IMR-90 (cell line): ENCODE measurements around the gene SSH2. TPM values are rescaled to one million over a fixed set of nuclear protein-coding genes. Genes with fewer than 3 reads are reported as not detected.

Experiments
- ATAC-seq: fragments of 200-7000 bp; cut with Tn5 transposase; 2 replicates; pipeline ENCODE4 v1.9.1; 2020; ENCODE audit warnings: low read depth, mild to moderate bottlenecking, moderate library complexity
- BruUV-seq: library from RNA; stranded (reverse); fragments of 400-500 nt; replicated peaks from 2 replicates; lab custom pipeline; 2021; lab: Mats Ljungman, UMichigan
- CTCF ChIA-PET: fragments of 300-600 bp; formaldehyde crosslinking; extraction: SDS; loops from one replicate; lab custom pipeline; 2021; ENCODE audit warnings: antibody characterized with exemption; lab: Yijun Ruan, JAX
- POLR2A ChIA-PET: fragments of 300-600 bp; sonication (Branson Sonifier 250); formaldehyde crosslinking; loops from one replicate; lab custom pipeline; 2022; ENCODE audit warnings: antibody characterized with exemption; ENCODE audit not compliant: unreplicated experiment; lab: Charles Lee
- DNase-seq: peaks from one replicate; pipeline ENCODE4 v3.0.0; 2013
- H2AFZ ChIP-seq: replicated peaks from 2 replicates; pipeline ENCODE3; 2013; ENCODE audit warnings: low read length, mild to moderate bottlenecking; ENCODE audit not compliant: poor library complexity
- H2AK5ac ChIP-seq: 2 replicates; pipeline ENCODE4 v1.6.1; 2013; ENCODE audit warnings: low read depth, low read length, inconsistent platforms
- H2AK9ac ChIP-seq: replicated peaks from 2 replicates; pipeline ENCODE3; 2013; ENCODE audit warnings: mild to moderate bottlenecking, low read depth, low read length, moderate library complexity; ENCODE audit not compliant: poor library complexity
- H2BK120ac ChIP-seq: 2 replicates; pipeline ENCODE4 v1.6.1; 2013; ENCODE audit warnings: low read depth, low read length, inconsistent platforms
- H2BK15ac ChIP-seq: 3 replicates; pipeline ENCODE4 v1.6.1; 2013; ENCODE audit warnings: low read depth, low read length, inconsistent platforms
- H2BK20ac ChIP-seq: 2 replicates; pipeline ENCODE4 v1.6.1; 2013; ENCODE audit warnings: low read depth, mild to moderate bottlenecking, inconsistent platforms, low read length, moderate library complexity
- H2BK5ac ChIP-seq: 2 replicates; pipeline ENCODE4 v1.6.1; 2013; ENCODE audit warnings: mild to moderate bottlenecking, low read depth, low read length, inconsistent platforms; ENCODE audit not compliant: poor library complexity, severe bottlenecking
- H3K14ac ChIP-seq: replicated peaks from 2 replicates; pipeline ENCODE4 v1.6.1; 2013; ENCODE audit warnings: low read depth, low read length, inconsistent platforms
- H3K18ac ChIP-seq: 2 replicates; pipeline ENCODE4 v1.6.1; 2013; ENCODE audit warnings: low read depth, low read length, control low read depth
- H3K23ac ChIP-seq: 2 replicates; pipeline ENCODE4 v1.6.1; 2013; ENCODE audit warnings: low read depth, low read length, inconsistent platforms
- H3K27ac ChIP-seq: 2 replicates; pipeline ENCODE4 v1.5.1; 2013; ENCODE audit warnings: mild to moderate bottlenecking, control low read depth, low read length; ENCODE audit not compliant: insufficient read depth
- H3K27me3 ChIP-seq: 2 replicates; pipeline ENCODE4 v1.6.1; 2013; ENCODE audit warnings: low read length; ENCODE audit not compliant: control insufficient read depth, insufficient read depth
- H3K36me3 ChIP-seq: 2 replicates; pipeline ENCODE4 v1.6.1; 2013; ENCODE audit warnings: low read length, mixed read lengths; ENCODE audit not compliant: control insufficient read depth, insufficient read depth
- H3K4ac ChIP-seq: 2 replicates; pipeline ENCODE4 v1.6.1; 2013; ENCODE audit warnings: low read depth, low read length, inconsistent platforms
- H3K4me1 ChIP-seq: 2 replicates; pipeline ENCODE4 v1.6.1; 2013; ENCODE audit warnings: low read length, mixed read lengths; ENCODE audit not compliant: control insufficient read depth, insufficient read depth
- H3K4me2 ChIP-seq: 2 replicates; pipeline ENCODE4 v1.6.1; 2013; ENCODE audit warnings: low read depth, mild to moderate bottlenecking, control low read depth, low read length, moderate library complexity
- H3K4me3 ChIP-seq: 2 replicates; pipeline ENCODE4 v1.5.1; 2013; ENCODE audit warnings: low read depth, mild to moderate bottlenecking, control low read depth, low read length, moderate library complexity; ENCODE audit not compliant: insufficient read depth
- H3K56ac ChIP-seq: 2 replicates; pipeline ENCODE4 v1.6.1; 2013; ENCODE audit warnings: low read length, inconsistent platforms; ENCODE audit not compliant: insufficient read depth; ENCODE audit errors: extremely low read depth
- H3K79me1 ChIP-seq, 2 experiments: 2 replicates each; pipeline ENCODE4 v1.6.1; 2013; ENCODE audit warnings: low read length in 2 of 2, inconsistent platforms in 1 of 2, low read depth in 1 of 2
- H3K9ac ChIP-seq: 2 replicates; pipeline ENCODE4 v1.6.1; 2013; ENCODE audit warnings: low read depth, low read length, control low read depth
- H3K9me1 ChIP-seq: 2 replicates; pipeline ENCODE4 v1.6.1; 2013; ENCODE audit warnings: low read length, inconsistent platforms; ENCODE audit not compliant: insufficient read depth
- H3K9me3 ChIP-seq: 2 replicates; pipeline ENCODE4 v1.6.1; 2013; ENCODE audit warnings: low read length; ENCODE audit not compliant: control insufficient read depth, insufficient read depth
- H4K20me1 ChIP-seq: 2 replicates; pipeline ENCODE4 v1.6.1; 2013; ENCODE audit warnings: low read length, inconsistent platforms; ENCODE audit not compliant: insufficient read depth
- H4K5ac ChIP-seq: 2 replicates; pipeline ENCODE4 v1.6.1; 2013; ENCODE audit warnings: mild to moderate bottlenecking, low read depth, low read length, control low read depth
- H4K8ac ChIP-seq, 2 experiments: 2 replicates each; pipeline ENCODE4 v1.6.1; 2013; ENCODE audit warnings: low read depth in 2 of 2, low read length in 2 of 2, control low read depth in 1 of 2, inconsistent platforms in 1 of 2
- H4K91ac ChIP-seq: 2 replicates; pipeline ENCODE4 v1.6.1; 2013; ENCODE audit warnings: low read depth, low read length, inconsistent platforms; ENCODE audit not compliant: insufficient read depth
- BHLHE40 ChIP-seq: fragments of 150-350 bp; IDR thresholded peaks from 2 replicates; pipeline ENCODE4 v1.6.1; 2016; ENCODE audit warnings: mild to moderate bottlenecking, low read depth, low read length
- CEBPB ChIP-seq: IDR thresholded peaks from 2 replicates; pipeline ENCODE4 v1.6.1; 2012; ENCODE audit warnings: low read depth, low read length, improper control_type of control experiment
- CHD1 ChIP-seq: IDR thresholded peaks from 2 replicates; pipeline ENCODE4 v1.6.1; 2012; ENCODE audit warnings: low read depth, low read length, improper control_type of control experiment
- CTCF ChIP-seq: conservative IDR thresholded peaks from 2 replicates; pipeline ENCODE4 v1.5.1; 2012; ENCODE audit warnings: mild to moderate bottlenecking, low read depth, low read length, improper control_type of control experiment
- ELK1 ChIP-seq: fragments of 150-350 bp; IDR thresholded peaks from 2 replicates; pipeline ENCODE4 v1.6.1; 2016; ENCODE audit warnings: low read depth, mild to moderate bottlenecking, low read length, moderate library complexity, borderline replicate concordance
- FOS ChIP-seq: fragments of 150-350 bp; IDR thresholded peaks from 2 replicates; pipeline ENCODE4 v1.6.1; 2016; ENCODE audit warnings: low read depth, low read length
- MAFK ChIP-seq: IDR thresholded peaks from 2 replicates; pipeline ENCODE4 v1.6.1; 2012; ENCODE audit warnings: low read depth, low read length, improper control_type of control experiment
- MAZ ChIP-seq: IDR thresholded peaks from 2 replicates; pipeline ENCODE4 v1.6.1; 2012; ENCODE audit warnings: low read depth, mild to moderate bottlenecking, low read length, improper control_type of control experiment, moderate library complexity, borderline replicate concordance
- MXI1 ChIP-seq: IDR thresholded peaks from 2 replicates; pipeline ENCODE4 v1.6.1; 2012; ENCODE audit warnings: low read depth, mild to moderate bottlenecking, low read length, moderate library complexity, borderline replicate concordance
- NFE2L2 ChIP-seq: fragments of 150-350 bp; IDR thresholded peaks from 2 replicates; pipeline ENCODE4 v1.6.1; 2016; ENCODE audit warnings: low read depth, mild to moderate bottlenecking, low read length
- POLR2A ChIP-seq: IDR thresholded peaks from 2 replicates; pipeline ENCODE4 v1.6.1; 2012; ENCODE audit warnings: mild to moderate bottlenecking, low read depth, low read length
- RAD21 ChIP-seq: IDR thresholded peaks from 2 replicates; pipeline ENCODE4 v1.6.1; 2012; ENCODE audit warnings: low read length, improper control_type of control experiment
- RCOR1 ChIP-seq: IDR thresholded peaks from 2 replicates; pipeline ENCODE4 v1.6.1; 2012; ENCODE audit warnings: mild to moderate bottlenecking, low read length, improper control_type of control experiment; ENCODE audit not compliant: insufficient replicate concordance
- RFX5 ChIP-seq: IDR thresholded peaks from 2 replicates; pipeline ENCODE4 v1.8.0; 2012; ENCODE audit warnings: low read depth, mild to moderate bottlenecking, low read length, moderate library complexity
- SMC3 ChIP-seq: fragments of 150-350 bp; IDR thresholded peaks from 2 replicates; pipeline ENCODE4 v1.6.1; 2016; ENCODE audit warnings: low read depth, mild to moderate bottlenecking, antibody characterized with exemption, low read length, moderate library complexity
- USF2 ChIP-seq: fragments of 150-350 bp; IDR thresholded peaks from 2 replicates; pipeline ENCODE4 v1.6.1; 2017; ENCODE audit warnings: mild to moderate bottlenecking, antibody characterized with exemption, low read length, low read depth
- WGBS, 2 experiments: methylation state at CpG; one replicate each; pipeline versions ENCODE4 v1.1.5 to v1.1.7; 2013; ENCODE audit warnings: missing lambda C conversion rate in 2 of 2; ENCODE audit not compliant: insufficient read length in 1 of 2; ENCODE audit errors: extremely low coverage in 2 of 2; 5-methylcytosine and 5-hydroxymethylcytosine counted together
- dilution Hi-C: fragments of 300-500 bp; cut with HindIII; formaldehyde crosslinking; loops from one replicate; pipeline ENCODE4 v1.14.3; 2018; ENCODE audit warnings: low sequenced_read_pairs; ENCODE audit not compliant: unreplicated experiment
- in situ Hi-C: fragments of 300-500 bp; cut with MboI; formaldehyde crosslinking; loops from 3 replicates; pipeline ENCODE4 v1.14.3; 2019; ENCODE audit warnings: low sequenced_read_pairs, inconsistent platforms, mixed read lengths
- intact Hi-C: fragments of 100-400 bp; cut with micrococcal nuclease; formaldehyde crosslinking; loops from 2 replicates; pipeline ENCODE4 v1.10.0; 2022
- polyA plus RNA-seq, 3 experiments: library from polyadenylated mRNA; depleted of rRNA; stranded (reverse); fragments of >200 nt; gene quantifications; 2 replicates each; pipeline ENCODE4 v1.2.3, GENCODE V29; 2012; ENCODE audit warnings: low replicate concordance in 1 of 3
- total RNA-seq: library from RNA; depleted of rRNA; stranded (reverse); fragments of >200 nt; gene quantifications from 2 replicates; pipeline ENCODE4 v1.2.3, GENCODE V29; 2012

The SSH2 gene
- total and polyA plus RNA-seq, 2 of the 4 experiments (the other 2 are of a cell fraction) = 9.3 TPM

- BruUV-seq = no TSS peak
Measured at GRCh38 chr17:29697371-29697770, 232.7 kb downstream of the SSH2 start.

More at GRCh38 chr17:29697371-29697770, 232.7 kb downstream of the SSH2 start:
- Histone ChIP-seq H3K79me1 (no peaks in the 10 kb centered on the region; a peak in 1 of 4 replicates), H4K91ac (no peak overlapping the region), H2BK15ac (no peak overlapping the region), H2AK5ac (no peak overlapping the region), H3K23ac (no peak overlapping the region), H4K8ac (no peak overlapping the region), H4K20me1 (no peaks in the 10 kb centered on the region), H3K36me3 (peaks cover 11% of the 10 kb centered on the region), H3K4me3 (no peak overlapping the region), H3K18ac (no peak overlapping the region), H3K4me1 (peaks cover 9% of the 10 kb centered on the region), H2BK120ac (no peak overlapping the region), H2BK20ac (no peak overlapping the region), H2BK5ac (no peak overlapping the region), H3K14ac (no peak overlapping the region), H4K5ac (no peak overlapping the region), H3K27ac (no peak overlapping the region), H3K9me3 (no peaks in the 10 kb centered on the region), H3K56ac (no peak overlapping the region), H2AK9ac (no peak overlapping the region), H3K9ac (no peak overlapping the region), H3K27me3 (no peaks in the 10 kb centered on the region), H3K4ac (no peak overlapping the region), H3K9me1 (no peaks in the 10 kb centered on the region; the same call in 1 of the 2 replicates), H2AFZ (no peak overlapping the region), H3K4me2 (no peak overlapping the region)
- dilution Hi-C loops (no loop called here), in situ Hi-C loops (no loop called here), intact Hi-C loops (no loop called here)
- no CpG with 5 or more reads among the region's 3 CpGs for WGBS, 2 experiments
- TF ChIP-seq MAFK (no peak), ELK1 (no peak), USF2 (no peak), FOS (no peak), NFE2L2 (no peak), CEBPB (no peak), RAD21 (no peak), BHLHE40 (no peak), POLR2A (no peak), SMC3 (no peak), CTCF (no peak), MXI1 (no peak), RCOR1 (no peak), MAZ (no peak), CHD1 (no peak), RFX5 (no peak)
- ChIA-PET CTCF (no interaction called here), POLR2A (no interaction called here)
- no peak for ATAC-seq
- DNase-seq = no peak
